Spleen (tissue), 11 donors: ENCODE results near the gene PTPN13. TPM values are rescaled to one million over a fixed set of nuclear protein-coding genes. Genes with fewer than 3 reads are reported as not detected.
"Not testable (repeated sequence)": the region's sequence is repeated elsewhere in the genome, so short reads cannot be mapped to it uniquely, and the experiment has no call there.

Experiments used
- DNase-seq: peaks from one replicate; pipeline ENCODE4 v3.0.0-alpha.2; 2020
- H3K27ac ChIP-seq, 8 donors: fragments of 200-600 bp; sonication (generic) in 7 of 8; 1 replicate in 4 of 8; 2 replicates in 4 of 8; pipeline versions ENCODE4 v1.5.0 to v1.8.0; 2016 to 2021; ENCODE audit warnings: inconsistent platforms in 4 of 8, mild to moderate bottlenecking in 4 of 8, moderate library complexity in 1 of 8
- H3K27me3 ChIP-seq, 7 donors: fragments of 200-600 bp; sonication (generic) in 6 of 7; replicated peaks in 1 of 7; 1 replicate in 4 of 7; 2 replicates in 3 of 7; pipeline versions ENCODE4 v1.5.0 to v1.8.0; 2016 to 2021; ENCODE audit warnings: inconsistent platforms in 3 of 7, mild to moderate bottlenecking in 1 of 7
- H3K36me3 ChIP-seq, 6 donors: fragments of 200-600 bp; sonication (generic) in 5 of 6; 1 replicate in 4 of 6; 2 replicates in 2 of 6; pipeline versions ENCODE4 v1.5.0 to v1.8.0; 2016 to 2021; ENCODE audit warnings: inconsistent platforms in 2 of 6
- H3K4me1 ChIP-seq, 6 donors: fragments of 200-600 bp; sonication (generic) in 5 of 6; 1 replicate in 3 of 6; 2 replicates in 3 of 6; pipeline versions ENCODE4 v1.5.0 to v1.8.0; 2016 to 2021; ENCODE audit warnings: inconsistent platforms in 3 of 6
- H3K4me3 ChIP-seq, 8 donors: fragments of 200-600 bp; sonication (generic) in 7 of 8; 1 replicate in 4 of 8; 2 replicates in 4 of 8; pipeline versions ENCODE4 v1.5.0 to v1.8.0; 2016 to 2021; ENCODE audit warnings: inconsistent platforms in 4 of 8, mild to moderate bottlenecking in 4 of 8, moderate library complexity in 2 of 8
- H3K9me3 ChIP-seq, 8 donors: fragments of 200-600 bp; sonication (generic) in 7 of 8; 1 replicate in 4 of 8; 2 replicates in 4 of 8; pipeline versions ENCODE4 v1.5.0 to v1.8.0; 2016 to 2021; ENCODE audit warnings: inconsistent platforms in 4 of 8
- CTCF ChIP-seq, 11 experiments: fragments of 200-600 bp in 7 of 11; fragments of 450-650 bp in 4 of 11; sonication (generic) in 4 of 11; IDR thresholded peaks in 8 of 11; conservative IDR thresholded peaks in 3 of 11; 1 replicate in 7 of 11; 2 replicates in 4 of 11; pipeline versions ENCODE4 v1.4.0 to v1.8.0; 2016 to 2021; ENCODE audit warnings: antibody characterized with exemption in 11 of 11, inconsistent platforms in 4 of 11, mild to moderate bottlenecking in 1 of 11
- POLR2A ChIP-seq, 3 donors: fragments of 450-650 bp; IDR thresholded peaks; one replicate each; pipeline ENCODE4 v1.5.1; 2017; ENCODE audit warnings: antibody characterized with exemption in 3 of 3, mild to moderate bottlenecking in 1 of 3
- POLR2AphosphoS5 ChIP-seq, 3 donors: sonication (generic); formaldehyde crosslinking; IDR thresholded peaks; one replicate each; pipeline ENCODE4 v1.5.1; 2017; ENCODE audit warnings: antibody characterized with exemption in 3 of 3
- WGBS, 5 donors: extraction: QIAGEN DNeasy Blood & Tissue Kit in 3 of 5; methylation state at CpG; one replicate each; pipeline versions ENCODE4 v1.1.5 to v1.1.7; 2013 to 2018; 5-methylcytosine and 5-hydroxymethylcytosine counted together
- intact Hi-C: fragments of 100-400 bp; cut with DNase I; formaldehyde crosslinking; loops from one replicate; pipeline ENCODE4 v1.15.0; 2023; ENCODE audit warnings: low total_unique reads
- polyA plus RNA-seq, 3 donors: library from polyadenylated mRNA; stranded (reverse); fragments of 200-250 nt; gene quantifications; one replicate each; pipeline ENCODE4 v1.2.1, GENCODE V29; 2013
- total RNA-seq, 7 donors: library from RNA; depleted of rRNA in 3 of 7; stranded (reverse); fragments of >200 nt in 3 of 7; fragmentation: NEBNext Ultra II Directional in 4 of 7; extraction: Animal tissue kit (Norgen Biotek cat#: 25700) in 4 of 7; gene quantifications; one replicate each; pipeline versions ENCODE4 v1.1.0 to v1.2.1, GENCODE V29; 2016 to 2021
- donor health status: healthy with polysubstance abuse.
- donor health status: DM: no; HTN: no; CAD: no; lungs with moderate emphysema.
- donor health status: DM: no; HTN: no; CAD: no.
- donor health status: Bipolar disorder and iron deficiency.
- donor health status: healthy.
- donor health status: DM: no; HTN: no; CAD: no.
- donor health status: DM: yes; HTN: yes; CAD: no.

The PTPN13 gene
- total and polyA plus RNA-seq, 10 donors: 0.57 to 20.1 (median 10.5) TPM

- Histone ChIP-seq H3K4me3 (no peak overlapping the region), H3K27me3 (no peaks in the 10 kb centered on the region), H3K9me3 (peaks cover 0 to 9% (median 2%) of the 10 kb centered on the region in 8 donors), H3K27ac (no peak overlapping the region), H3K4me1 (no peaks in the 10 kb centered on the region), H3K36me3 (no peaks in the 10 kb centered on the region)
- TF ChIP-seq POLR2A (IDR thresholded peaks at IDR 0.05) (no peak), POLR2AphosphoS5 (IDR thresholded peaks at IDR 0.05) (no peak), CTCF (IDR thresholded peaks at IDR 0.05 in 8 of 11, conservative IDR thresholded peaks at IDR 0.05 in 3 of 11) (no peak)
- intact Hi-C loops: no loop called here
- DNase-seq: no peak
These were observed 123.5 kb downstream of the PTPN13 start for GRCh38 chr4:86717651-86718050.

DNA sequence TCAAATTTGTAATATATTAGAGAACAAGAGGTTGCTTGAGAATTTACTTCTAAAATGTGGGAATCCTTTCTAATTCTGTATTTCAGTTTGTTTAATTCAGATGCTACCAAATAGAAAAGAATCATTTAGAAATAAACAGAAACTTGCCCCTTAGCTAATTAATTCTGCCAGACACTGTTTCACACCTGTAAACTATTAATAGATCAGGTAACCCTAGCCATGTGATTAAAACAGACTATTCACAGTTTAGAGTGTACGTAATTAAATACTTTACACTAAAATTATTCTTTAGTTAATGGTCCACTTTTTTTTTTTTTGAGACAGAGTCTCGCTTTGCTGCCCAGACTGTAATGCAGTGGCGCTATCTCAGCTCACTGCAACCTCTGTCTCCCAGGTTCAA is 124.0 kb downstream of the PTPN13 start:
- intact Hi-C loops: no loop called here
- no peak for DNase-seq
- WGBS, 5 donors: 79 to 99% (median 94%) methylated on average over 3 of the region's 3 CpGs
- Histone ChIP-seq H3K4me1 (no peaks in the 10 kb centered on the region), H3K27ac (no peak overlapping the region), H3K36me3 (no peaks in the 10 kb centered on the region), H3K9me3 (peaks cover 0 to 9% (median 2%) of the 10 kb centered on the region in 8 donors), H3K4me3 (no peak overlapping the region), H3K27me3 (no peaks in the 10 kb centered on the region)
- TF ChIP-seq POLR2AphosphoS5 (IDR thresholded peaks at IDR 0.05): no peak
- no peak for TF ChIP-seq POLR2A (IDR thresholded peaks at IDR 0.05)
- no peak for TF ChIP-seq CTCF (IDR thresholded peaks at IDR 0.05 in 8 of 11, conservative IDR thresholded peaks at IDR 0.05 in 3 of 11)

- intact Hi-C loops, H3K27me3 ChIP-seq, H3K27ac ChIP-seq, H3K9me3 ChIP-seq, H3K4me1 ChIP-seq, H3K4me3 ChIP-seq, DNase-seq, H3K36me3 ChIP-seq: not testable (repeated sequence)
- 82 to 99% (median 97%) methylated on average over 3 of the region's 3 CpGs for WGBS, 5 donors
These were observed 125.0 kb downstream of the PTPN13 start for GRCh38 chr4:86719149-86719548.

DNA sequence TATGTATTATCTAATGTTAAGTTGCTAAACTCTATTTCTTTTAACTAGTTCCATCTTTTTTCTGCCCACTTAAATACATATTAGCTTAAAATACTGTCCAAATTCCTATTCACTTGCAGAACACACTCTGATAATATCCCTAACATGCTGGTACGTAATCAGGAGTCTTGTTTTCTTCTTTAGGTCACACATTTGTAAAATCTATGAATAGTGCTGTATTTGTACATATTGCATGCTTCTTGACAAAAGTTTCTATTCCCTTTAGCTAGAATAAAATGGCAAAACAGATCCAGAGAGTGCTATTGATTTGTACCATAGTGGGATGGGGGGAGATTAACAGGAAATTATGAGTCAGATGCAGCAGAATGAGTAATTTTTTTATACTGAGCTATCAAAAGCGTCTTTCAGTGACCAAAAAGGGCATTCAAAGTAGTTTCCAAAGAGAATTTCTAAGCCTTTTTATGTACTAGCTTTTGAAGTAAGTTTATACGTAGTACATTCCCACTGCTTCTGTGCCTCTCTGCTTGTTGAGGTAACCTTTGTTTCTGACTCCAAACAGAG is 126.5 kb downstream of the PTPN13 start:
- no peak for DNase-seq
- TF ChIP-seq CTCF (IDR thresholded peaks at IDR 0.05 in 8 of 11, conservative IDR thresholded peaks at IDR 0.05 in 3 of 11) (no peak), POLR2A (IDR thresholded peaks at IDR 0.05) (no peak), POLR2AphosphoS5 (IDR thresholded peaks at IDR 0.05) (no peak)
- Histone ChIP-seq H3K36me3 (no peaks in the 10 kb centered on the region), H3K27me3 (no peaks in the 10 kb centered on the region), H3K9me3 (peaks cover 0 to 9% (median 2%) of the 10 kb centered on the region in 8 donors), H3K4me1 (no peaks in the 10 kb centered on the region), H3K4me3 (no peak overlapping the region), H3K27ac (no peak overlapping the region)
- intact Hi-C loops: no loop called here
- 67 to 86% (median 78%) methylated on average over 3 of the region's 3 CpGs for WGBS, 5 donors

DNA sequence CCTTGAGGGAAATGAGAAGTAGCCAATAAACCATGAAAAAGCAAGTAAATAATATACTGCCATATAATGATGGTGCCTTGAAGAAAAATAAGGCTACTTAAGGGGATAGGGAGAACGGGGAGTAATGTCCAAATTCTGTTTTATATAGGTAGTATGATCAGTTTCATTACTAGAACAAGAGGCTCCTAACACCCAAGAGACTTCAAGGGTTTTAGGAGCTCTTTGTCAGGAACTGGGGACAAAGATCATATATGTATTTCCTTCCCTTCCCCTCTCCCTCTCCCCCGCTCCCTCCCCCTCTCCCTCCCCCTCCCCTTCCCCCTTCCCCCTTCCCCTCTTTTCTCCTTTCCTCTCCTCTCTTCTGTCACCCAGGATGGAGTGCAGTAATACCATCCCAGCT is 127.3 kb downstream of the PTPN13 start:
- 53 to 83% (median 77%) methylated on average over 2 of the region's 2 CpGs for WGBS, 5 donors
- H3K9me3 ChIP-seq: peaks cover 0 to 10% (median 2%) of the 10 kb centered on the region in 8 donors
- TF ChIP-seq POLR2A (IDR thresholded peaks at IDR 0.05): no peak
- TF ChIP-seq POLR2AphosphoS5 (IDR thresholded peaks at IDR 0.05): no peak
- TF ChIP-seq CTCF (IDR thresholded peaks at IDR 0.05 in 8 of 11, conservative IDR thresholded peaks at IDR 0.05 in 3 of 11): no peak
- H3K4me3 ChIP-seq: no peak overlapping the region
- no peak overlapping the region for H3K27ac ChIP-seq
- H3K36me3 ChIP-seq: no peaks in the 10 kb centered on the region
- DNase-seq: no peak
- intact Hi-C loops: no loop called here
- H3K27me3 ChIP-seq: no peaks in the 10 kb centered on the region
- no peaks in the 10 kb centered on the region for H3K4me1 ChIP-seq
